Measurements from ENCODE around the gene UPF1. TPM values are rescaled to one million over a fixed set of nuclear protein-coding genes. Genes with fewer than 3 reads are reported as not detected.

The UPF1 gene
- polyA plus RNA-seq, 10 donors = 27.4 to 43.7 (median 35.2) TPM

GRCh38 chr19:18855647-18856384 lies 24.1 kb downstream of the UPF1 start:
- no peak for DNase-seq

GRCh38 chr19:18856385-18857126 lies 24.8 kb downstream of the UPF1 start:
- DNase-seq = peak in 1 of 3 donors; percentile 63

- no peak for DNase-seq
These were observed 25.5 kb downstream of the UPF1 start for GRCh38 chr19:18857223-18857622.

- no peak for DNase-seq
These were observed 27.3 kb downstream of the UPF1 start for GRCh38 chr19:18858906-18859646.

- peak in 2 of 3 donors; percentile 62 to 83 for DNase-seq
These were observed 28.0 kb downstream of the UPF1 start for GRCh38 chr19:18859676-18860301.

GRCh38 chr19:18860302-18860700 lies 28.5 kb downstream of the UPF1 start:
- DNase-seq = no peak

- no peak for DNase-seq
These were observed 29.0 kb downstream of the UPF1 start for GRCh38 chr19:18860725-18861124.

- DNase-seq = no peak
These were observed 29.5 kb downstream of the UPF1 start for GRCh38 chr19:18861235-18861634.

GRCh38 chr19:18861917-18862316 lies 30.2 kb downstream of the UPF1 start:
- no peak for DNase-seq

- no peak for DNase-seq
These were observed 31.4 kb downstream of the UPF1 start for GRCh38 chr19:18862976-18863842.

GRCh38 chr19:18863843-18864362 lies 32.1 kb downstream of the UPF1 start:
- no peak for DNase-seq

GRCh38 chr19:18865106-18865972 lies 33.6 kb downstream of the UPF1 start:
- no peak for DNase-seq

GRCh38 chr19:18865973-18866799 lies 34.4 kb downstream of the UPF1 start:
- DNase-seq = peak in 2 of 3 donors; percentile 76 to 81

- DNase-seq = no peak
These were observed 35.0 kb downstream of the UPF1 start for GRCh38 chr19:18866800-18867123.

- no peak for DNase-seq
These were observed 35.4 kb downstream of the UPF1 start for GRCh38 chr19:18867199-18867598.

- no peak for DNase-seq
These were observed 36.0 kb downstream of the UPF1 start for GRCh38 chr19:18867751-18868150.

- DNase-seq = no peak
These were observed 36.7 kb downstream of the UPF1 start for GRCh38 chr19:18868380-18869022.

GRCh38 chr19:18869023-18869618 lies 37.4 kb downstream of the UPF1 start:
- DNase-seq = no peak
